NT2/D1 (cell line): Measurements from ENCODE around the gene PRSS38.

Source experiments
- SUZ12 ChIP-seq: IDR thresholded peaks from 2 replicates; pipeline ENCODE4 v1.6.1; 2011; ENCODE audit not compliant: insufficient read length, insufficient read depth; ENCODE audit errors: extremely low read depth
- YY1 ChIP-seq: IDR thresholded peaks from 2 replicates; pipeline ENCODE4 v1.6.1; 2011; ENCODE audit not compliant: insufficient read length, insufficient read depth
- ZNF274 ChIP-seq: IDR thresholded peaks from 2 replicates; pipeline ENCODE4 v1.6.1; 2011; ENCODE audit warnings: mild to moderate bottlenecking, low read depth, low read length

DNA sequence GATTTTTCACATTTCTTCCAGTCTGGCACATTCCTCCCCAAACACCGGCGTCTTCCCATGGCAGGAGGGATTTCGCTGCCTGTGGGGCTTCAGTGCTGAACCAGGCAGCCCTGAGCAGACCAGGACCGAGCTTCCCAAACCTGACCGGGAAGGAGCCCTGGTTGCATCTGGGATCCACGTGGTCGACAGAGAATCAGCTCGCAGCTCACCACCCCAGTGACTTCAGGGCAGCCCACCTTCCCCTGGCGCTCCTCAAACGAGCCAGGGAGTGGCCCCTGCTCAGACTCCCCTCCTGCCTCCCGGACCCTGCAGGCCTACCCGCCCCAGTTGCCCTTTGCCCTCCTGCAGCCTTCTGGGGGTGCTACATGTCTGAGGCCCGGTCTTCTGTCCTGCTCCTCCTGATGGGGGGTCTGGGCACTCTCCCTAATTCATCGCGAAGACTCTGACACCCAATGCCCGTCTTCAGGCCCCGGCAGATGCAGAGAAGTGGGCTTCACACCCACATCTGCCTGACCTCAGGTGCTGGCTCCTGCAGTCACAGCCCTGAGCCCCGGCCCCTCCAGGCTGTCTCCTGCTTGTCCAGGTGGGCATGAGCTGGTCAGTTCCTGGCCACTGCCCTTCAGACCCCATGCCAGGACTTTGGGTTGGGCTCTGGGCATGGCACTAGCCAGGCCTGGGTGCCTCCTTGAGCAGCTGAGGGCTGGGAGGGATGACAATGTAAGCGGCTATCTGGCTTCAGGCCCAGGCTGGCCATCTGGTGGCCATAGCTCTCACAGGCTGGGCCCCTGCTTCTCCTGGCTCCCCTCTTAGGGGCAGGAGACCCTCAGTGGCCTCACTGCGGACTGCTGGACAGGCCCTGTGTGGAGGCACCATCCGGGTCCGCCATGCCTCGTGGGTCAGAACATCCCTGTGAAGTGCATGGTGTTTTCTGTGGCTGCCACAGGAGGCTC lies 26.1 kb upstream of the PRSS38 start:
- TF ChIP-seq SUZ12 = no peak
- TF ChIP-seq ZNF274 = no peak
- no peak for TF ChIP-seq YY1
